Measurements from ENCODE around the gene RRAD.
"Not testable (repeated sequence)": the region's sequence is repeated elsewhere in the genome, so short reads cannot be mapped to it uniquely, and the experiment has no call there.

RRAD gene

DNA sequence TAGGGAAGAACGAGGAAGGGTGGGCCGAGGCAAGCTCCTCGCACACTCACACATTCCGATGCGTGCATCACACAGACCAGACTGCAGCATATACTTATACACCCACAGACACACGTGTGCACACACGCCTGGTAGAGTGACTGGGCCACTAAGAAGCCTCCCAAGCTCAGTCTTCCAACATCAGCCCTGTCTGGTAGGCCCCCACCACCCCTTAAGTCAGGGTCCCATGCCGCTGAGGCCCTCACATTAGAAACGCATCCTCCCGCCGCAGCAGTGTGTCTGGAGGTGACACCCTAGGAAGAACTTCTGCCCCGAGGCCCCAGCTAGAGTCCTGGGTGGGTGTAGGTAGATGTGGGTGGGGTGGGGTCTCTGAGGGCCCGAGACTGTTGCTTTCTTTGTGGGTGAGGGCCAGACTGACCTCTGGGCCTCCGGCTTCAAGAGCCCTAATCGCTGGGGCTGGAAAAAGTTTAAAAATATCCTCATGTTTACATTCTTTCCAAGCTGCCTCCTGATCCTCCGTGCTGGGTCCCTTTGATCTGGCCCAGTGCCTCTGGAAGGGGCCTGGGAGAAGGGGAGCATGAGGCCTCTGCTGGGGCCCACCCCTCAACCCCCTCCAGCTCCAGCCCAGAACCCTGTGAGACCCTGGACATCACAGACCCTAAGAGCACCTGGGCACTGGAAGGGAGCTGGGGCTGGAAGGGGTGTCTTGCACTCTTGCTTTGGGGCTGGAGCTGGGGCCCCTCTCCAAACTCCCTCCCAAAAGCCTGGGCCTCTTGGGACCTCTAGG is 20.3 kb downstream of the RRAD start:
- Mint-ChIP-seq H3K4me1 (peaks cover 9% of the 10 kb centered on the region), H3K9me3 (no peaks in the 10 kb centered on the region), H3K27ac (no peak overlapping the region), H3K36me3 (no peaks in the 10 kb centered on the region), H3K4me3 (no peak overlapping the region)
- ATAC-seq (no peak), DNase-seq (ENCODE audit: low spot score in 2 of 2) (no peak)

DNA sequence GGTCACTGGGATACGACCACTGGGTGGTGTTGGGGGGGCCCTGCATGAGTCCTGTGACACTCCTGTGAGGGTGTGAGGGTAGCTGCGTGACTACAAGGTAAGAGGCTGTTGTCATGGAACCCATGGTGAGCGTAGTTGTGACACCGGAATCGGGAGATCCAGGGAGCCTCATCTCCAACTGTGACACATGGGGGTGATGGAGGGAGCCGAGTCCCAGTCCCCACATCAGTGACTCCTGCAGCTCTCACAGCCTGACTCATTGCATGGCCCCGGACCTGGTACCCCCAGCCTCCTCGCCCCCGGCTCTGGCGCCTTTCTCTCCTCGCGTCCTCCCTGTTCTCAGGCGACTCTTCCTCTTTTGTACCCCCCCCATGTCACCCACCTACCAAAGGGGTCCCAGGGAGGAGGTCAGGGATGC is 20.9 kb downstream of the RRAD start:
- Mint-ChIP-seq H3K27ac (no peak overlapping the region), H3K4me1 (peaks cover 9% of the 10 kb centered on the region), H3K4me3 (no peak overlapping the region), H3K9me3 (no peaks in the 10 kb centered on the region), H3K36me3 (no peaks in the 10 kb centered on the region)
- DNase-seq (ENCODE audit: low spot score in 2 of 2) (no peak), ATAC-seq (no peak)

DNA sequence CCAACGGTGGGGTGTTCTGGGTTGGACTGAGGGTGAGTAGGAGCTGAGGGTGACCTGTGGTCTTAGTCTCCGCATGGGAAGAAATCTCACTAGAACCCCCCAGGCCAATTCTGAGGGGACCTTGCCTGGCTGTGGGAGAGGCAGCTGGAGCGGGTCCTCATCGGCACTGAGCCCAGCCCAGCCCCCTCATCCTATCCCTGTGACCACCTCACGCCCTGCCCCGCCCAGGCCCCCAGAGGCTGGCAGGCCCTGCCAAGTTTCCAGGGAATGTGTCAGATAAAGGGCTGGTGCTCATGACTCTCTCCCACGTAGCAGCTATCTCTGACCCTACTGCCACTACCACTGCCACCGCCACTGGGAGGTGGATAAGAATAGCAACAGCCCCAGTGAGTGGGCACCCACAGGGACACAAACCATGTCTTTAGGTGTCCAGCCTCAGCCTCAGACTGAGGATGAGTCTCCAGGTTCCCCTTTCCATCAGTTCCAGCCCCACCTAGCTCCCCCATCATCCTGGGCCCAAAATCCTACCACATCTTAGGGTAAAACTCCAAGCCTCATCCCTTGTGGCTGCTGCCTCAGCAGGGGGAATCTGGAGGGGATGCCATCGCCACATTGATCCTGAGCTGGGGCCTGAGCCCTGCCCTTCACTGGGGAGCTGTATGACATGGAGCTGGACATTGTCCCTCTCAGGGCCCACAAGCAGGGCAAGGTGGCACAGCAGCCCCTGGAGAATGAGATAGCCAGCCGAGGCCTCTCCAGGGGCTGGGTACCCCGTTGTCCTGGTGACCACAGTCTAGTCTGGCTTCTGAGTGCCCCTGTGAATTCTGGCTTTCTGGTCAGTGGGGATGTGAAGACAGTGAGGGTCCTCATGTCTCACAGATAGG is 21.5 kb downstream of the RRAD start:
- ATAC-seq (no peak), DNase-seq (ENCODE audit: low spot score in 2 of 2) (no peak)
- H3K27ac Mint-ChIP-seq, result peak overlapping the region; percentile 12
- no peak overlapping the region for H3K4me3 Mint-ChIP-seq
- H3K36me3 Mint-ChIP-seq, result no peaks in the 10 kb centered on the region
- H3K4me1 Mint-ChIP-seq, result peaks cover 9% of the 10 kb centered on the region
- no peaks in the 10 kb centered on the region for H3K9me3 Mint-ChIP-seq

DNA sequence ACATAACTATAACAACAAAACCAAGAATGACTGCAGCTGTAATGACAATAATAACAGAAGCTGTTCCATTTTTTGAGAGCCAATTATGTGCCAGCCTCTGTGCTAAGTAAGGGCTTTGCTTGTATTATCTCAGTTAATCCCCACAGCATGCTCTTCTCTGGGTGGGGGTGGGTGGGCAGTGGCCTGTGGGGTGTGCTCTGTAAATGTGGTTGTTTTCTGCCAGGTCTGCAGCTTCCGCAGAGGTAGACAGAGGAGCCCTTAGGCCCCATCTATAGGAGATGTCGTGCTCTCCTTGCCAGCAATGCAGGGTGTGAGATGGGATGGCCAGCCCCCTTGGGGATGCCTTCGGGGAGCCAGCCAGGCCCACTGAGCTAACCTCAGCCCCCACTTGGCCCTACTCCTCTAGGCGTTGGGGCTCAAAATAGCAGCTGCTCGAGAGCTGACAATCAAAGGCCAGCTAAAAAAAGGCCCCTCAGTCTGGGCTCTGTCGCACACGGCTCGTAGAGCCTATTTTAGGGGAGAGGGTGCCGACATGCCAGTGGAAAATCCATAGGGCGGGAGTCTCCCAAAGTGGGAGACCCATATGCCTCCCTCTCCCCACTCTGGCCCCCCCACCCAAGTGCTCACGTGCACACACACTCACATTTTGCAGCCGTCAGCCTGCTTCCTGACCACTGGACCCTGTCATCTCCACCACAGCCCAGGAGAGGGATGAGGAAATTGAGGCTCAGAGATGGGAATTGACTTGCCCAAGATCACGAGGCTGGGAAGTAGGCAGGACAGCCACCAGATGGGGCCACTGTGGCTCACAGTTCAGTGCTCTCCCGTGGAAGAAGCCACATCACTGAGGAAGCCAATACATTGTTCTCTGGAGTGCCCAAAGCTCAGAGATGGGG is 22.4 kb downstream of the RRAD start:
- no peak for ATAC-seq

DNA sequence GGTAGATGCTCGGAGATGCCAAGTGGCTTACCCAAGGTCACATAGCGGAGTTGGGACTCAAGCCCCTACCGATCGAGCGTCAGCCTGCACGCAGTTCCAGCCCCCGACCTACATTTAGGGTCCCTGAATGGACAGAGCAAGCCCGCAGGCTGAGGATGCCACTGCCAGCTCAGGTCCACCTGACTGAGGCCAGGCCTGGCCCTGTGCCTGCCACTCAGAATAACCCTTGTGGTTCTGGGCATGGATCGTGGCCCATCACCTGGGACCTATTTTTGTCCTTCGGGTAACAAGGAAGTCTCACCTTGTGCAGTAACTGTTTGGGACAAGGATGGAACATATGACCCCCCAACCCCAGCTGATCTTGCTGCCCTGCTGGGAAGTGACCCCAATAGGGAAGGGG is 23.7 kb downstream of the RRAD start:
- ATAC-seq (no peak), DNase-seq (ENCODE audit: low spot score in 2 of 2) (no peak)
- H3K27ac Mint-ChIP-seq, result no peak overlapping the region
- H3K4me3 Mint-ChIP-seq, result no peak overlapping the region
- H3K4me1 Mint-ChIP-seq, result peaks cover 9% of the 10 kb centered on the region
- no peaks in the 10 kb centered on the region for H3K36me3 Mint-ChIP-seq
- no peaks in the 10 kb centered on the region for H3K9me3 Mint-ChIP-seq

More for the DNA sequence above, 22.4 kb downstream of the RRAD start:
- no peak overlapping the region for H3K4me3 Mint-ChIP-seq
- DNase-seq (ENCODE audit: low spot score in 2 of 2), result no peak
- H3K36me3 Mint-ChIP-seq, result no peaks in the 10 kb centered on the region
- H3K9me3 Mint-ChIP-seq, result no peaks in the 10 kb centered on the region
- H3K27ac Mint-ChIP-seq, result no peak overlapping the region
- H3K4me1 Mint-ChIP-seq, result peaks cover 9% of the 10 kb centered on the region

DNA sequence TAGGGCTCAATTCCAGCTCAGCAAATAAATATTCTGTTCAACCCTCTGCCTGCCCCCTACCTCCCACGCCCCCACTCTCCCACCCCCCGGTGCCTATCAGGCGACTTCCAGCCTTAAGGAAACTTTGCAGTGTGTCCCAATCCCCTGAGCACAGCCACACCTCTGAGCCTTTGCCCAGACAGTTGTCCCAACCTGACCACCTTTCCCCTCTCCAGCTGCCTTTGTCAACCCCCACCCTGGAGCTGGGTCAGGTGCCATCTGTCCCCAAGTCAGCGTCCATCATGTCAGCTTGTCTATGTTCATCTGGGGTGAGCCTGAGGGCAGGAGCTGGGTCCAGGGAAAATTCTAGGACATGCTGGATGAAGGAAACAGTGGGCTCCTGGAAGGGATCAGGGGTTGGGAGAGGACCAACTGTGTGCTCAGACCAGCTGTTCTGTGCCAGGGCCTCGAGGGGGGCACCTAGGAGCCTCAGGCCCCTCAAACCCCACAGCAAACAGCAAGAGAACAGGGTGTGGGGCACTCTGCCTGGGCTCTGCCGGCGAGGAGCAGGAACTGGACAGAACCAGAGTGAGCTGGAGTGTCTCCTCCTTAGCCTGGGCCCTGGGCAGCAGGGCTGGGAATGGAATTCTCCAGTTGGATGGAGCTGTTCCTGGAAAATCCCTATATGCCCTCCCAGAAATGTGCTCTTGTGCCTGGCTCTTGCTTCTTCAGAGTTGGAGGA is 24.5 kb downstream of the RRAD start:
- DNase-seq (ENCODE audit: low spot score in 2 of 2) (no peak), ATAC-seq (no peak)
- Mint-ChIP-seq H3K9me3 (no peaks in the 10 kb centered on the region), H3K4me3 (no peak overlapping the region), H3K36me3 (peaks cover 1% of the 10 kb centered on the region), H3K27ac (peak overlapping the region; percentile 78), H3K4me1 (peaks cover 6% of the 10 kb centered on the region)

DNA sequence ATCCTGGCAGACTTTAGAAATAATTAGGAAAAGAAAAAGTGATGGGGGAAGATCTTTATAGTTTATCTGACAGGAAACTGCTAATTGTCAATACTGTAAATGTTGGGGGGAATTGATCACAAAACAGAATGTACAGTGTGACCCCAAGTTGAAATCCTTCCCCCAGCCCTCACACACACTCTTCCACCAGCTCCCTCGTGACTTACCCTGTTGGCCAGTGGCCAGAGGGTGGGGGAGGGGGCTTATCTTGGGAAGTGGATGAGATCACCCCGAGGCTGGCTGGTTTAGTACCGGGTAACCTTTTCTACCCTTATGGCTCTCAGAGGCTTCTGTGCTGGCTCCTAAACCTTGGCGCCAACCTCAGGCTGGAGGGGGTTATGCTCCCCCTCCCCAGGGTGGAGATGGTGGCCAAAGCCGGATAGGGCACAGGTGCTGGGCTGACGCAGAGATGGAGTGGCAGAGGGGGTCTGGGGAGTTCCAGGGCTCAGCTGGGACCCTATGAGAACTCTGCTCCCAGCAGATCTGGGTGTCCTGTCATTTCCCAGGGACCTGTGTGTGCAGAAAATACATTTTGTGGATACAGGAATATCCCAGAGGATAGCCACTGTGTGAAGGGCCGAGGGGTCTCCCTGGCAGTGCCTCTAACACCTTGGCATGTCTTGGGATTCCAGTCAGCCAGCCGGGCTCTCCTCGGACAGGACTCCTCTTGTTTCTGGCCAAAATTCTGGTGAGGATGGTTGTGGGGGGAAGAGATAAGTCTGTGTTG is 25.2 kb downstream of the RRAD start:
- Mint-ChIP-seq H3K4me1 (peaks cover 12% of the 10 kb centered on the region), H3K36me3 (peaks cover 7% of the 10 kb centered on the region), H3K9me3 (no peaks in the 10 kb centered on the region), H3K4me3 (no peak overlapping the region), H3K27ac (peak overlapping the region; percentile 78)
- DNase-seq (ENCODE audit: low spot score in 2 of 2), result no peak
- ATAC-seq, result no peak

DNA sequence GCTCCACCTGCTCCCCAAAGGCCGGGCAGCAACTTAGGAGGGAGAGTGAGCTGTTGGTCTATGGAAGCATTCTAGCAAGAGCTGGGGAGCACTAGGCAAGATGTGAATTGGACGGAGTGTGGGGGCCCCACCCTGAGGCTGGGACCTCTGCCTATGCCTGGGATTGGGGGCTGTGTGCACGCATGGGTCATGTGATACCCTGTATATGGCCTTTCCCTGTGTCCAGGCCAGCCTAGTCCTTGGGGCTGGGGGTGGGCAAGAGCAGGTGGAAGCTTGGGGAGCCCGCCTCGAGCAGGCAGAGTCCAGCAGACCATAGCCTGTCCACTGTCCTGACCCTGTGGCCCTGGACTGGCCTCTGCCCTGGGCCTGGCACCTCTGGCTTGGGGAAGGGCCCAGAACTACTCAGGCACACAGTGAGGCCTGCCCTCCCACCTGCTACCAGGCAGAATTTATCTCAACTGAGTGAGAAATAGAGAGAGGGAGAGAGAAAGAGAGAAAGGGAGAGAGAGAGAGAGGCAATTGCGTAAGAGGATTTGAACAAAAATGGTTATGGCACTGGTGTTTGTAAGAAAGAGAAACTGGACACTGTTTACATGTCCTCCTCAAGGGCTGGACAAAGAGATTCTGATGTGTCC is 25.9 kb downstream of the RRAD start:
- ATAC-seq (no peak), DNase-seq (ENCODE audit: low spot score in 2 of 2) (no peak)
- H3K27ac Mint-ChIP-seq, result peak overlapping the region; percentile 60

DNA sequence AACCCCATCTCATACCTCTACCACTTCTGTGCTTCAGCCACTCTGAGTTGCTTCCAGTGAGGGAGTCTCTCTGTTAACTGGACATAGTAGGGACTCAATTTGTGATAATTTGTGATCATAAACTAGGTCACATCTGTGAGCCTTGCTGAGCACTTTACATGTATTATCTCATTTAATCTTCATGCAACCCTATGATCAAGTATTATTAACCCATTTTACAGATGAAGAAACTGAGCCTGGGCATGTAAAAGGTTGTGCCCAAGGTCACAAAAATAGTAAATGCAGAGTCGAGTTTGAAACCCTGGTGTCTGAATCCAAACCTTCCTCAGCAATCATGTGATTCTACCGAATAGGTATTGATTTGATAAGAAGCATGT is 26.4 kb downstream of the RRAD start:
- Mint-ChIP-seq H3K9me3 (no peaks in the 10 kb centered on the region), H3K36me3 (peaks cover 17% of the 10 kb centered on the region), H3K4me1 (peaks cover 22% of the 10 kb centered on the region), H3K27ac (peak overlapping the region; percentile 60), H3K4me3 (no peak overlapping the region)
- no peak for DNase-seq (ENCODE audit: low spot score in 2 of 2)
- ATAC-seq, result no peak

More for the DNA sequence above, 25.9 kb downstream of the RRAD start:
- no peak overlapping the region for H3K4me3 Mint-ChIP-seq
- H3K4me1 Mint-ChIP-seq, result peaks cover 19% of the 10 kb centered on the region
- peaks cover 14% of the 10 kb centered on the region for H3K36me3 Mint-ChIP-seq
- no peaks in the 10 kb centered on the region for H3K9me3 Mint-ChIP-seq

DNA sequence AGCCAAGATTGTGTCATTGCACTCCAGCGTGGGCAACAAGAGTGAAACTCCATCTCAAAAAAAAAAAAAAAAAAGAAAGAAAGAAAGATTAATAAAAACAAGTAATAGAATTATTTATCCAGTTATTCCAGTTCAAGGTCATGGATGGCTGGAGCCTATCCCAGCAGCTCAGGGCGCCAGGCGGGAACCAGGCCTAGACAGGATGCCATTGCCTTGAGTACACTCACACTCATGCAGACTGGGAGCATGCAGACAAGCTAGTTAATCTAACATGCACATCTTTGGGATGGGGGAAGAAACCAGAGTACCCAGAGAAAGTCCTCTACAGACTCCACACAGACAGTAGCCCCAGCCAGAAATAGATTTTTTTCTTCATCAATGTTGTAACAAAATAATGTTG is 27.1 kb downstream of the RRAD start:
- Mint-ChIP-seq H3K4me3 (no peak overlapping the region), H3K4me1 (peaks cover 22% of the 10 kb centered on the region), H3K27ac (peak overlapping the region; percentile 19), H3K9me3 (no peaks in the 10 kb centered on the region), H3K36me3 (peaks cover 18% of the 10 kb centered on the region)
- ATAC-seq (no peak), DNase-seq (ENCODE audit: low spot score in 2 of 2) (no peak)

DNA sequence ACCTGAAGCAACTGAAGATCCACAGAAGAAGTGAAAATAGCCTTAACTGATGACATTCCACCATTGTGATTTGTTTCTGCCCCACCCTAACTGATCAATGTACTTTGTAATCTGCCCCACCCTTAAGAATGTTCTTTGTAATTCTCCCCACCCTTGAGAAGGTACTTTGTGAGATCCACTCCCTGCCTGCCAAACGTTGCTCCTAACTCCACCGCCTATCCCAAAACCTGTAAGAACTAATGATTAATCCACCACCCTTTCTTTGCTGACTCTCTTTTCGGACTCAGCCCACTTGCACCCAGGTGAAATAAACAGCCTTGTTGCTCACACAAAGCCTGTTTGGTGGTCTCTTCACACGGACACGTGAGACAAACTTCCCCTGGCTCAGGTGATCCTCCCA is 28.7 kb downstream of the RRAD start:
- Mint-ChIP-seq H3K27ac (peak overlapping the region; percentile 89), H3K36me3 (peaks cover 29% of the 10 kb centered on the region), H3K4me1 (peaks cover 22% of the 10 kb centered on the region)
- not testable (repeated sequence) for DNase-seq (ENCODE audit: low spot score in 2 of 2); ATAC-seq; H3K4me3 Mint-ChIP-seq; H3K9me3 Mint-ChIP-seq

DNA sequence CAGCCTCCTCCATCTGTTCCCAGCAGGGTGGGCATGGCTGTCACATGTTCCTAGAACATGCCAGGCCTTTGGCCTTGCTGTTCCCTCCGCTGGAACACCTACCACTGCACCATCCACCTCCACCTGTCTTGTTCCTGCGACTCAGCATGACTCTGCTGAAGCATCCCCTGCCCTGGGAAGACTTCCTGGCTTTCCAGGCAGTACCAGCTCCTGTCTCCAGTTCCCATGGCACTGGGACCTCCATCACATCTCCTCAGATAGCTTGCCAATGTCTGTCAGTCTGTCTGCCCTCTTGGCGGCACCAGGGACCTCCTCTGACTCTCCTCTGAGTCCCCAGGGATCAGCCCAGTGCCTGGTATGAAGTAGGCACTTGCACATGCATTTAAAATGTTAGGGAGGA is 29.3 kb downstream of the RRAD start:
- ATAC-seq (no peak), DNase-seq (ENCODE audit: low spot score in 2 of 2) (no peak)
- H3K4me1 Mint-ChIP-seq, result peaks cover 22% of the 10 kb centered on the region
- peaks cover 36% of the 10 kb centered on the region for H3K36me3 Mint-ChIP-seq
- H3K27ac Mint-ChIP-seq, result peak overlapping the region; percentile 89
- H3K9me3 Mint-ChIP-seq, result no peaks in the 10 kb centered on the region
- no peak overlapping the region for H3K4me3 Mint-ChIP-seq

DNA sequence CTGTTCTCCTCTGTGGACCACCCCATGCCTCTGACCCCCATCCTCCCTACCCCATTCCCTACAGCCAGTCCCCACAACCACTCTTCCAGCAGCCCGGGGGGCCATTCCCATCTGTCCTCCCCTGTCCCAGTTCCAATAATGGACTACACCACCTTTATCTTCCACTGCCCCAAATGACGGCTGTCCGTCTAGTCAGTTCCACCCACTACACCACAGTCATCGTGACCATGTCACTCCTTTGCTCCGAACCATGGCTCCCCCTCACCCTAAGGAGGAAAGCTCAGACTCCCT is 29.7 kb downstream of the RRAD start:
- Mint-ChIP-seq H3K9me3 (no peaks in the 10 kb centered on the region), H3K4me1 (peaks cover 22% of the 10 kb centered on the region), H3K27ac (peak overlapping the region; percentile 89), H3K36me3 (peaks cover 39% of the 10 kb centered on the region), H3K4me3 (no peak overlapping the region)
- ATAC-seq (no peak), DNase-seq (ENCODE audit: low spot score in 2 of 2) (no peak)
